ENCODE measurements around the gene CAVIN2. TPM values are rescaled to one million over a fixed set of nuclear protein-coding genes. Genes with fewer than 3 reads are reported as not detected.

The CAVIN2 gene, protein sequence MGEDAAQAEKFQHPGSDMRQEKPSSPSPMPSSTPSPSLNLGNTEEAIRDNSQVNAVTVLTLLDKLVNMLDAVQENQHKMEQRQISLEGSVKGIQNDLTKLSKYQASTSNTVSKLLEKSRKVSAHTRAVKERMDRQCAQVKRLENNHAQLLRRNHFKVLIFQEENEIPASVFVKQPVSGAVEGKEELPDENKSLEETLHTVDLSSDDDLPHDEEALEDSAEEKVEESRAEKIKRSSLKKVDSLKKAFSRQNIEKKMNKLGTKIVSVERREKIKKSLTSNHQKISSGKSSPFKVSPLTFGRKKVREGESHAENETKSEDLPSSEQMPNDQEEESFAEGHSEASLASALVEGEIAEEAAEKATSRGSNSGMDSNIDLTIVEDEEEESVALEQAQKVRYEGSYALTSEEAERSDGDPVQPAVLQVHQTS
- total RNA-seq = 170 and 293 TPM in 2 replicates

DNA sequence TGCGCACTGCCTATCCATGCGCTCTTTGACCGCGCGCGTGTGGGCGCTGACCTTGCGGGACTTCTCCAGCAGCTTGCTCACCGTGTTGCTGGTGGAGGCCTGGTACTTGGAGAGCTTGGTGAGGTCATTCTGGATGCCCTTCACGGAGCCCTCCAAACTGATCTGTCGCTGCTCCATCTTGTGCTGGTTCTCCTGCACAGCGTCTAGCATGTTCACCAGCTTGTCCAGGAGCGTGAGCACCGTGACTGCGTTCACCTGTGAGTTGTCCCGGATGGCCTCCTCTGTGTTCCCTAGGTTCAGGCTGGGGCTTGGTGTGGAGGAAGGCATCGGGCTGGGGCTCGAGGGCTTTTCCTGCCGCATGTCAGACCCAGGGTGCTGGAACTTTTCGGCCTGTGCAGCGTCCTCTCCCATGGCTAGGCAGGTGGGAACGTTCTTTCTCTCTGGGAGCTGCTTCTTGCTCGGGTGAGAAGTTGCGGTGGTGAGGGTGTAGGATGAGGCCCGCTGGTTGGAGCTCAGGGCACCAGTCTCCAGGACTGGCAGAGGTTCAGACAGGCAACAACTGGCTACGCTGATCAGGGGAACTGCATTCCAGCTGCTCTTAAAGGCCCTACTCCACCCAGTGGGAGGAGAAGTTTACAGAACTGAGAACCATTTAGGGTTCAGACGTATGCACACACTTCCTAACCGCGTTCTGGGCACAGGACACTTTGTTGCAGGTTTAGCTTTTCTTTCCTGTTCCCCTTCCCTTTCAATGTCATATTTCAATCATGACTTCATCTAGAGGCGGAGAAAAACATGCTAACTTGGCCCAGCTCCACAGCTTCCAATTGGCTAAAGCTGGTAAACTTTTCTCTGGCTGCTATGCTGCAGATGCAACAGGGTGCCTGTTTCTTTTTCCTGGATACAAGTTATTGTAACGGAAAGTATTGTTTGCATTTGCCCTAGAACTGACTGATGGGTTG lies at the start of gene CAVIN2:
Gene CAVIN2, minus strand, starts transcription at position 574 of the 962 bp plus-strand sequence. Its CDS starts 163 bp downstream, at position 411.

Other genes with a start within 250 kb of the CAVIN2 start
- 30.6 and 38.6 TPM in 2 replicates for gene NABP1, start 169.0 kb downstream of the CAVIN2 start, total RNA-seq